EH (cell line): ENCODE measurements around the gene IRX3.

Source experiments
- DNase-seq: peaks from one replicate; pipeline ENCODE4 v3.0.0-alpha.2; 2015; ENCODE audit warnings: low read depth

IRX3 gene

DNA sequence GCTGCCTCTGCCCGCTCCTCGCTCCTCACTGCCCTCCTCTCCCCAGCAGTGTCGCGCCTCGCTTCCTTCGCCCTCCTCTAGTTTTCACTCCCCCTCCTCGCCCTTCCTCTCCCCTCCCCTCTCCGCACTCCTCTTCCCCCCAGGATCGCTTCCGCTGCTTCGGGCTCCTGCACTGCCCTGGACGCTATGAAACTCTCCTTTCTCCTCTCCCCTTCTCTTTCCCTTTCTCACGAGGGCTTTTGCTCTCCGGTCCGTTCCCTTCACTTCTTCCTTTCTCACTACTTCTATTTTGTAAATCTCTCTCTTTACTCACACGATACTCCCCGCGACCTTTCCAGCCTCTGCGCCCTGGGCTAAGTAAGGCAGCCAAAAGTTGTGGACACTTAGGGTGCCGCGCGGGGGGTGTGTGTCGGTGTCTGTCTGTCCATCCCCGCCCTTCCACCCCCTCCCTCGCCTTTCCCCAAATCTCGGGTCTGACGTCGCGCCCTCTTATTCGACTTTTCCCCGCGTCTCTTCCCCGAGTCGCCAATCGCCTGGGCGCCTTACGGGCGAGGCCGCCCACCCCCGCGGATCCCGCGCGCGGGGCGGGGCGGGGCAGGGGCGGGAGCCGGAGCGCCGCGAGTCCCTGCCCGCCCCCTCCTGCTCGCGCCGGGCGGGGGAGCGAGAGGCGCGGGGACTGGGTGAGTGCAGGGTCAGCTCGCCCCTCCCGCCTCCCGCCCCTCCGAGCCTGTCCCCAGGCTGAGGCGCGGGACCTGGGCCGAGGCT lies at the start of gene IRX3:
IRX3 (minus strand) TSS at position 422 of the 765 bp plus-strand sequence. CDS start 737 bp downstream, outside the sequence.
- peak; percentile 93 for DNase-seq

DNA sequence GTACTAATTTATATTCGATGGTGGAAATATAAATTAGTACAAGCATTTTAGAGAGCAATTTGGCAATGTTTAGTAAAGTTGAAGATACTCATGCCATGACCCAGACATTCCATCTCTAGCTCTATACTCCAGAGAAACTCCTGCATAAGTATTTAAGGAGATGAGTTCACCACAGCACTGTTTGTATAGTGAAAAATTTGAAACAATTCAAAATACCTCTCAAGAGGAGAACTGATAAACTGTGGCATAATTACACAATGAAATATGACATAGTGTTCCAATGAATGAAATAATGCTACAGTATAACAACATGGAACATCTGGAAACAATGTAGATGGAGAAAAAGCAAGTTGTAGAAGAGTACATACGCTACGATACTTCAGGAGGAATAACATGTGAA lies 48.6 kb upstream of the IRX3 start:
- peak; percentile 8 for DNase-seq

DNA sequence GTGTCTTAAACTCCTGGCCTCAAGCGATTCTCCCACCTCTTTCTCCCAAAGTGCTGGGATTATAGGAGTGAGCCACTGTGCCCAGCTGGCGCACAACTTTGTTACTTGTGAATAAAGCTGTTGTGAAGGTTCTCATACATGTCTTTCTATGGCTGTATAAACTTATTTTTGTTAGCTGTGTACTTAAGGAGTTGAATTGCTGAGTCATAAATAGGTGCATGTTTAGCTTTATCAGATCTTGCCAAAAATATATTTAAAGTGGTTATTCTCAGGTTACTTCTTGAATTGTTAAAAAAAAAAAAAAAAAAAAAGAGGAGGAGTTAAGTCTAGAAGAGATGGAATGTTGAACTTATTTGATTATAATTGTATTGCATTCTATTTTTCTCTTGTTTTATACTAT lies 47.6 kb upstream of the IRX3 start:
- DNase-seq = no peak

DNA sequence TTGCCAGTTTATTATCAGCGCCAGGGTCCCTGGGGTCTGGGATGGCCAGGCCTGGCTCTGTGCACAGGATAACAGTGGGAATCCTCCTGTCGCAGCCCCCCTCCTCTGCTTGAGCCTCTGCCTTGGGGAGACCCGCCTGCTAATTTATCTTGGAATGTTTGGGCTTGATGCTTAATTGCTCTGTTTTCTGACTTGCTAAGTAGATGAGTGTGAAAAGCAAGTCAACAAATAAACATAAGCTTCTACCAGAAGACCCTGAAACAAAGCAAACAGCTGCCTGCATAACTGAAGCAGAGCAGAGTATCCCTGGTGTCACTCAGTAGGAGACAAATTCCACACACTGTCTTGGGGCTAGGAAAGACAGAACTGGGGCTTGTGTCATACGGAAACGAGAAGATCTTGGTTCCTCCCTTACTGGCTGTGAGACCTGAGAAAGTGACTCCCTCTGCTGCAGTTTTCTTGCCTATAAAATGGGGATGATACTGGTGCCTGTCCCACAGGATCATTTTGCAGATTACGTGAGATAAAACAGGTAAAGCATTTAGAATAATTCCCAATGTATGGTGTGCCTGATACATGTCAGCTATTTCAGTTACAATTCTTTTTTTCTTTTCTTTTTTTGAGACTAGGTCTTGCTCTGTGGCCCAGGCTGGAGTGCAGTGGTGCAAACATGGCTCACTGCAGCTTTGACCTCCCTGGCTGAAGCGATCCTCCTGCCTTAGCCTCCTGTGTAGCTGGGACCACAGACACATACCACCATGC lies 44.8 kb upstream of the IRX3 start:
- no peak for DNase-seq

DNA sequence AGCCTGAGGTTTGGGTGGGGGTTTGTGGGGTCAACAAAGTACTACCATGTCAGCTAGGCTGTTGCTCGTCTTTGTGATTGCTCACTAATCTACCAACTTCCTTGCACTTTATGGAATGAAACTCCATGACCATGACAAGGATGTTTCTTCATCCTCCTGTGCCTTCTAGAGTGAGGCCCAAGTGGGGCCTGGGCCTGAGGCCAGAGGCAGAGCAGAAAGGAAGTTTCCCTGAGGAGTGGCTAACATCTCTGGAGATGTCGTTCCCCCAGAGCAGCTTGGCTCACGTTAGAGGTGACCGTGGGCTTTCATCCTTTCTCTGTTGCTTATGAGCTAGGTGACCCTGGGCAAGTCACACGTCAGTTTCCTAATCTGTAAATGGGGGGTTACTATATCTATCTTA lies 41.0 kb upstream of the IRX3 start:
- DNase-seq = no peak

DNA sequence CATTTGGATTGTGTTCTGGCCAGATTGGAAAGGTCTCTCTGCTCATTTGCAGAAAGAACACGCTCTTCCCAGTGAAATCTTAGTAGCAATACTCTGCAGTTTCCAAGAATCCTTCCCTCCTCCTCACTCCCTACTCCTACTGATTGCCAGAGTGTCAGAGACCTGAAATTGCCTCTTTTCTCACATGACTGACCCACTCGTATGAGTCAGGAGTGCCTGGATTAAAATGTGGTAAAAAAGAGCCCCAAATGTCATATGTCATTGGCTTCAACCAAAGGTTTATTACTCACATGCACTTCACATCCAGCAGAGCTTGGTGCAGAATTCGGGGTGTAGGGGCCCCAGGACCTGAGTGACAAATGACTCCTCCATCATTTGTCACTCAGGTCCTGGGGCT lies 39.7 kb upstream of the IRX3 start:
- DNase-seq = peak; percentile 20

DNA sequence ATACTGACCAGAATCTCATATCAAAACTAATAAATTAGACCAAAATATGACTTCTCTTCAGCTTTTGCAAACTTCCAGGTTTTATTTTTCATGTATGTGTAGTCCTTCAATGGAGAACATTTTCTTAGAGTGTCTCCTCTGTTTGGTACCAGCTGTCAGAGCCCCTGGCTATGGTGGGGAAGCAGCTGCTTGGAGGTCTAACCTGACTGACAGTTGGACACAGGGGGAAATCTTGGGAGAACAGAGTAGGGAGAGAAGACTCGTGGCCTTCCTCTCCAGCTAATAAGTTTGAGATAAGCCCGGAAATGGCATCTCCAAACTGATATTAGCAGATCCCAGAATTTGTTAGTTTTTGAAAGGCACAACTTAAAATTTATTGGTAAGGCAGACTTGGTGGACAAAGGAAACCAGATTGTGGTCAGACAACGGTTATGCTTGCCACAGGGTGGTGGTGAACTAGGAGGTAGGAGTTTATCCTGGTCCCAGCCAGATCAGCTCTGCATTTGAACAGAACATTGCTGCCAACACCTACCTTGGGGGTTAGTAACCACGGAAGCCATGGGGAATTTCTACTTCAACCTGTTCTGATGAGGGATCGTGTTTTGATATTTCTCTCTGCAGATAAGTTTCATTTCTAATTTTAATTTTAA lies 39.2 kb upstream of the IRX3 start:
- DNase-seq = no peak

DNA sequence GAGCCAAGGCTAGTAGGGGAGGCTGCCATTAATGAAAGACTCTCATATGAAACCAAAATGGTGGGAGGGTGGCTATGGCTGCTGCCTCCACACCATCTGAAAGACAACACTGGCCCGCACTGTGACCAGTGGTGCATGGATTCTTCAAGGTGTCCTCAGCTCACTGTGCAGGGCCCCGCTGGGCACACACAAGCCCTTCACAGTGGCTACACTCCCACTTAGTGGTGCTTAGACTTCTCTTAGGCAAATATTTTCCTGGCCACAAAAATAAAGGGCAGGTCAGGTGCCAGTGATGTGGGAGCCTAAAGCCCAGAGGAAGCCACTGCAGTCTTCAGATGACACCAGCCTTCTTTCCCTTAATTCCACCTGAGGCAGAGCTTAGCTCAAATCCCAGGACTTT lies 38.1 kb upstream of the IRX3 start:
- DNase-seq = no peak

DNA sequence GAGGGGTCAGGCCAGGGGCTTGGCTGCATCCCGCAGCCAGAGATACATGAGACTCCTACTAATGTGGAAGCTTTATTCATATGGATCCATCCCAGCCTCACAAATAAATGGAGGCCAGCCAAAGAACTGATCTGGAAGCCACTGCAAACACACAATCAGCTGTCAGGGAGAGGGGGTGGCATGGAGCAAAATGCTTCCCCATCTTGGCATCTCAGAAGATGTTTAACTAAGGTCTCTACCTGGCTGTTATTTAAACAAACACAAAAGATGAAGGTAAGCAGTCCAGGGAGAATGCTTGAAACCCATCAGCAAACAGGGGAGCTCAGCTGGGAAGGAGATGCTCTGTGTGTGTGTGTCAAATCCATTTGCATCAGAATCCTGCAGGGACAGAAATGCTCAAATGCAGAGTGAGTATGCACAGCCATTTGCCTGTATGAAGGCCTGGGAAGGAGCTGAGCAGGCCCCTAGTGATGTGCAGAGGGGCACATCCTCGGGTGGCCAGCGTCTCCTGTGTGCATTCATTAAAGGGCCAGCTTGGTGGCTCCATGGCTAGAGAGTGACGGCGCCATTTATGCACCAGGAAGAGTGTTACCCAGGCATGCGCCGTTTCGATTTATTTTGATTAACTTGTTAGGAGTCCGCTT lies 34.2 kb upstream of the IRX3 start:
- DNase-seq = no peak

DNA sequence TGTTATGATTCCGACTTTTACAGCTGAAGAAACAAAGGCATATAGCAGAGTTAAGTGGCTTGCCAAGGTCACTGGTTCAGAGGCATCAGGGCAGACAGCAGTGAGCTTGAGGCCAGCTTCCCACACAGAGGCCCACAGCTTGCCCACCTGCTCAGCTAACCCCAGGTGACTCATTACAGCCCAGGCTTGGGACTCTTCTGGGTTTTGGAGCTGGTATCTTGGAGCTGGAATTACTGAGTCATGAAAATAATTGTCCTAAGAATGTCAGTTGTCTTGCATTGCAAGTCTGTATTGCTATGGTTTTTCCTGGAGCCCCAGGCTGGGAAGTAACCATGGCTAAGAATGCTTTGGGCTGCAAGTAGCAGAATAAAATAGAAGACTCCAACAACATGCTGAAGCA lies 32.4 kb upstream of the IRX3 start:
- peak; percentile 50 for DNase-seq

DNA sequence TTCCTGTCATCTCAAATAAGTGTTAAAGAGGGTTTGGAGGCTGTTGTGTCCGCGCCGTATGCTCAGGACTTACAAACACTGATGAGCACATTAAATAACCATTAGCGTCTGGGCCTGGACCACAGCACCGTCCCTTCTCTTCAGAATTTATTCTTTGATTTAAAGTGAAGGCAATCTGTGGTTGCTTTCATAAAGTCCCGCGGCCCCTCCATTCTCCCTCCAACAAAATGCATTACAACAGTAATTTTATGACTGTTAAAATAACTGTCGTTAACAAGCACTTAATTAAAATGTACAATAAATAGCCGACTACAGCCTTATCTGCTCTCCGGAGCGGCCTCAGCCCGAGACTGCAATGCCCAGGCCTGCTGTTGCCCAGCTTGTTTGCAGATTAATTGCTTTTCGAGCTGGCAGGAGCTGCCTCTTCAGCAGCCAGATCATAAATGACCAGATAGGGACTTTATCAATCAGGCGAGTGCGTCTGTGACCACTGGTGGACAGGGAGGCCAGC lies 30.6 kb upstream of the IRX3 start:
- DNase-seq = no peak

DNA sequence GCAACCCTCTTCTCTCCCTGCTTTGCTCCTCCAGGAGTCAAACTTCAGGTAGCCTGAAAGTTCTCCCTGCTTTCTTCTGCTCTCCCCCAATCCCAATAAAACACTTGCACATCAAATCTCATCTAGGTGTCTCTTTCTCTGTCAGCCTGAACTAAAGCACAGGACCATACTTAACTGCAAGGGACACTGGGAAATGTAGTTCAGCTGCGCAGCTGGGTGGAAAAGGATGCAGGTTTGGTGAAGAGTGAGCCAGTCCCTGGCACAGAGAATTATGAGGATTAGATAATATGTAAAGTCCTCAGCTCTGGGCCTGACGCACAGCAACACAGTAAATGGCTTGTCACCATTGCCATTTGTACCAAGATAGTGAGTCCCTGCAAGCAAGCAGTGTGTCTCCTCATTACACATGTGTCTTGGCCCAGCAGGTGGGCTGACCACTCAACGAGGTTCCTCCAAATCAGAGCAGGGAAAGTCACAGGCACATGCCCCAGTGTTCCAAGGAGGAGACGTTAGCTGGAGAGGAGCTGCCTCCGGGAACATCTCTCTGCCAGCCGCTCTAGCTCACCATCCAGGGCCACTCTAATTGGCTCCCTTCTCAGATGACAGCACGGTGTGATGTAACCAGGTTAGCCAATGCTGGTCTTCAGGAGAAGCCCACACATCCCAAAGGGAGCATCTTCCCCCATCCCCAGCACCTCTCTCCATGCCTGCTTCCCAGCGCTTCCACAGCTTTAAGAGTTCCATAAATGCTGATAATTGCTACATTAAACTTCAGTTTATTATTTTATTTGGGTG lies 29.7 kb upstream of the IRX3 start:
- DNase-seq = no peak

DNA sequence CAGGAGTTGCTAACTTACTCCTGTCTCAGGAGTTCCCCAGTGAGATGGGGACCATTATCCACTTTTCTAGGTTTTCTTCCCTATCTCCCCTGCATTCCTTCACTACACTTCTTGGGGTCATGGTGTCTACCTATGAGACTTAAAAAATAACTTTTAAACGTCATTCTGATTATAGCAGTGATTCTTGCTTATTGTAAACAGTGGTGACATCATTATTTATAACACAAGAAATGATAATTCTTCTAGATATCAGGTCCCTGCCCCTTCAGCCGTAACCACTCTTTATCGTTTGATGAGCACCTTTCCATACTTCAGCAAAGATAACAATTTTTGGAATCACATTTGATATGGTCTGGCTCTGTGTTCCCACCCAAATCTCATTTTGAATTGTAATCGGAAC lies 27.2 kb upstream of the IRX3 start:
- no peak for DNase-seq

DNA sequence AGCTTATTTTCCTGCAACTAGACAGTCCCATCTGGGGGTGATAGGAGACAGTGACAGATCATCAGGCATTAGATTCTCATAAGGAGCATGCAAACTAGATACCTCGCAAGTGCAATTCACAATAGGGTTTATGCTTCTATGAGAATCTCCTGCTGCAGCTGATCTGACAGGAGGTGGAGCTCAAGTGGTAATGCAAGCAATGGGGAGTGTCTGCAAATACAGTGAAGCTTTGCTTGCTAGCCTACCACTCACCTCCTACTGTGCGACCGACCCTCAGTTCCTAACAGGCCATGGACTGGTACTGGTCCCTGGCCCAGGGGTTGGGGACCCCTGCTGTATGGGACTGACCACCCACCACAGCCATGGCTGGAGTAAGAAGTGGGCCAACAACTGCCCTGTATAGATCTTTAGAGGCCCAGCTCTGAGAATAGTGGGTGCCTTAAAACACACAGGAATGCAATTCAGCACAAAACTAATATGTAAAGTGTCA lies 26.0 kb upstream of the IRX3 start:
- DNase-seq = no peak

DNA sequence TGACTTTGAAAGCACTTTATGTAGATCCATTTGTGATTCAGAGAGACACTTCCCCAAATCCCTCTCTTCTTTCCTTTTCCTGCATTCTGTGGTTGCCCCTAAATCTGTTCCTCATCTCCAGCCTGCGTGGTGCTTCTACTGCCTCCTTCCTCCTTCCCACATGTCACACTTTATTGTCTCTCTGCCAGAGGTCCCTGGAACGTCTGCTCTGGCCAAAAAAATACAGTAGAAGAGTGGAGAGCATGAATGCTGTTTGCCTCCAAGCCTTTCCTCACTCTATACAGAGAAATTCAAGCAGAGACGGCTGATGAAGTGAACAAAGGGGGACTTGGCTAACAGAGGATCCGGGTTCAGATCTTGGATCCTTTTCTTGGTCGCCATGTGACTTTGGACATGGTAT lies 22.8 kb upstream of the IRX3 start:
- DNase-seq = no peak

DNA sequence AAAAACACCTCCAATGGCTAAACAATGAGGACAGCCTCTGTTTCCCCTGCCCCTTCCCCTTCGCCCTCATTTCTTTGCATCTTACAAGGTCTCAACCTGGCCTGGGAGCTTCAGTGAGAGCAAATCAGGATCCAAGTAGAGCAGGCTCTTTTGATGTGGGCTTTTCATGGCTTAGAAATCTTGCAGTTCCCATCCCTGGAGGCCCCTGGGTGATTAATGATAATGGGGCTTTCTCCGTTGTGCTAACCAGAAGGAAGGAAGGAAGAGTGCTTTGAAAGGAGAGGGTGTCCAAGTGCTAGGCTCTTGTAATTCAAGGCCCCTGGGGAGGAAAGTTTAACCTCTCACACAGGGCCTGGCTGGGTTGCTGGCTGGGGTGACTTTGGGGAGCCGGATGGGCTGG lies 18.5 kb upstream of the IRX3 start:
- DNase-seq = no peak

DNA sequence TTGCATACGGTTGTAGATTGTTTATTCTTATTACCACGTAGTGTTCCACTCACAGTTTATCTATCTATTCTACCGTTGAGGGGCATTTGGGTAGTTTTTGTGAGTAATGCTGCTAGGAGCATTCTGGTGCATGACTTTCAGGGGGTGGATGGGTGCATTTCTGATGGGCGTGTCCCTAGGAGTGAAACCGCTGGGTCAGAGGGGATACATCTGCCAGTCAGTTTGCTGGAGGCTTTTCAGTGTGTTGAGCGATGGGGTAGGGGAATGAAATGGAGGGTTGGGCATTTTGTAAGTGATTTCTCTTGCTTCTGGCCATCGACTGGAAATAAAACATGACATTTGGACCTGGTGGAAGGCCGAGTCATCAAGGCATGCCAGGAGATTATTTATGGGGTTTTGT lies 17.0 kb upstream of the IRX3 start:
- no peak for DNase-seq

DNA sequence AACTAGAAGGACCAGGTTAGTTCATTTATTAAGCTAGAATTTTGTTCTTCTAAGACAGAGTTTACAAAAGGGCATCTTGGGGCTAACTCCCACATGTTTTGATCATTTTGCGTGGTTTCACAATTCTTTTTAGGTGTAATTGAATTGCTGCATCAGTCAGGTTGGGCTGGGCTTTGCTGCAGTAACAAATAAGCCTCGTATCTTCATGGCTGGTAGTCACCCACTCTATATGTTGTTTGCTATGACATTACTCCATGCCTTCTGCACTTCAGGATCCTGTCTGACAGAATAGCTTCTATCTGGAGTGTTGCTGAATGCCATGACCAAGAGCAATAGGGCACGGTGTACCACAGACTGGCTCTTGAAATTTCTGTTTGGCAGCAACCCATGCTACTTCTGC lies 10.6 kb upstream of the IRX3 start:
- no peak for DNase-seq

DNA sequence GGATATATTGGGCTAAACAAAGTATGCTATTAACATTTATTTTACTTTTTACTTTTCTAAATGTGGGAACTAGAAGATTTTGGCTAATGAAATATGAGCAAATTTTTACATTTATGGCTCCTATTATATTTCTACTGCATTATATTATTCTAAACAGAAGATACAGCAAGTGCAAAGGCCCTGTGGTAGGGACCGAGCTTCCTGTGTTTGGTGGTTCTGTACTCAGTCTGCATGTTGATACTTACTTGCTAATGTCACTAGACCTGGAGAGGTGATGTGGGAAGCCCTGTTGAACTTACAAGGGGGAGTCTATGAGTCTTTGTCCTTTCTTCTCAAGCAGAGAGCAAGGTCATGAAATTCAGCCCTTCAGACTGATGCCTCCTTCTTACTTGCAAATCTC lies 10.0 kb upstream of the IRX3 start:
- no peak for DNase-seq

DNA sequence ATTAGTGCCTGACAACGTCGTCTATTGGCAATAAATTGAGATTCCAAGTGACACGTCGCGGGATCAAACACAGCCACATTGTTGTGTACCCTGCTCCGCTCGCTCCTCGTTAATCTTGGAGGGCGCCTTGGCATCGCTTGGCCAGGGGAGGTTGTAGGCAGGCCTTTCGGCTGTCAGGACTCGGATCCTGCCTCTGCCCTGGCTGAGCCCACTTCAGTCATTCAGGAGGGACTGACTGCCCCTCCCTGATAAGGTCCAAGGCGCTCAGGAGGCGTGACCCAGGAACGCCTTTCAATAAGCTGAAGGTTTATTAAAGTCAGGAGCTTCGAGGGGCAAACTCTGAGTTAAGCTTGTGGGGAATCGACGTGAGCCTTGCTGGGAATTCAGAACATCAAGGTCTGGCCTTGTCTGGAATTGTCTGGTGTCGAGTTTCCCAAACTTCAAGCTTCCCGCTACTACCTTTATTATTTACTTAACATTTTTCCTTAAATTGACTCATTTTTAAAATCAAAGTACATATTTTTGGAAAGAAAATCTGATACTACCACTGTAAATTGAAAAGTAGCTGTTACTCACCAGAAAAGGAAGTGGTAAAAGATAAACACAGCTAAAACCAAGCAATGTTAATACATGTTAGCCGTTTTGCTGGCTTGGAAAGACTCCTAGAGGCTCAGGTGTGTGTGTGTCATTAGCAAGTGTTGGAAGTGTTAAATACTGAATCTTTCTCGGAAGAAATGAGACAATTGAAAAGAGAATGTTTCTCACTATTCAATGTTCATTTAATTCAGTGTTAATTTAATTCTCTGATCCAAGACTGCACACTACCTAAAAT lies 5.3 kb upstream of the IRX3 start:
- no peak for DNase-seq
